Measurements from ENCODE around the gene PPP1R9A. TPM values are rescaled to one million over a fixed set of nuclear protein-coding genes. Genes with fewer than 3 reads are reported as not detected.

PPP1R9A gene
- total RNA-seq, 1 donor, result 0.45 TPM

DNA sequence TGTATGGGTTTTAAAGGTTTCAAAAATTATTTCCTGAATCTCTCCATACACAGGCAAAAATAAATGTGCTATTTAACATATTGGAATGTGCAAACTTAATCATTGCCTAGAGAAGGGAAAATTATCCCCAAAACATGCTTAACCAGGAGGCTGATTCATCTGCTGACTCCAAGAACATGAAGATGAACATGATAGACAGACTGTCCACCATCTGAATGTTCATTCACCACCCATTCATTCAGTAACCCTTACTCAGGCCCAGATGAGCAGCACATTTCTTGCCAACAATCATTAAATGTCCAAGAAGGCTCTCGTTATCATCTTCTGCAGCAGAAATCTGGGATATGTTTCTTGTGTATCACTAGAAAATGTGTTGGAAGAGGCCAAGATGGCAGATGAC, 110.6 kb downstream of the PPP1R9A start:
- TF ChIP-seq, protein P1, sequence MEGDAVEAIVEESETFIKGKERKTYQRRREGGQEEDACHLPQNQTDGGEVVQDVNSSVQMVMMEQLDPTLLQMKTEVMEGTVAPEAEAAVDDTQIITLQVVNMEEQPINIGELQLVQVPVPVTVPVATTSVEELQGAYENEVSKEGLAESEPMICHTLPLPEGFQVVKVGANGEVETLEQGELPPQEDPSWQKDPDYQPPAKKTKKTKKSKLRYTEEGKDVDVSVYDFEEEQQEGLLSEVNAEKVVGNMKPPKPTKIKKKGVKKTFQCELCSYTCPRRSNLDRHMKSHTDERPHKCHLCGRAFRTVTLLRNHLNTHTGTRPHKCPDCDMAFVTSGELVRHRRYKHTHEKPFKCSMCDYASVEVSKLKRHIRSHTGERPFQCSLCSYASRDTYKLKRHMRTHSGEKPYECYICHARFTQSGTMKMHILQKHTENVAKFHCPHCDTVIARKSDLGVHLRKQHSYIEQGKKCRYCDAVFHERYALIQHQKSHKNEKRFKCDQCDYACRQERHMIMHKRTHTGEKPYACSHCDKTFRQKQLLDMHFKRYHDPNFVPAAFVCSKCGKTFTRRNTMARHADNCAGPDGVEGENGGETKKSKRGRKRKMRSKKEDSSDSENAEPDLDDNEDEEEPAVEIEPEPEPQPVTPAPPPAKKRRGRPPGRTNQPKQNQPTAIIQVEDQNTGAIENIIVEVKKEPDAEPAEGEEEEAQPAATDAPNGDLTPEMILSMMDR (IDR thresholded peaks at IDR 0.05; ENCODE audit: insufficient read depth, low read length), result no peak
- no peak for DNase-seq (ENCODE audit: low read depth)

GRCh38 chr7:95026018-95026417, 118.6 kb downstream of the PPP1R9A start:
- H3K4me3 ChIP-seq (ENCODE audit: low read depth, low read length), result no peak overlapping the region
- no peak for DNase-seq (ENCODE audit: low read depth)
- TF ChIP-seq, protein P1 (IDR thresholded peaks at IDR 0.05; ENCODE audit: insufficient read depth, low read length), result no peak

More for the DNA sequence above, 110.6 kb downstream of the PPP1R9A start:
- no peak overlapping the region for H3K4me3 ChIP-seq (ENCODE audit: low read depth, low read length)

DNA sequence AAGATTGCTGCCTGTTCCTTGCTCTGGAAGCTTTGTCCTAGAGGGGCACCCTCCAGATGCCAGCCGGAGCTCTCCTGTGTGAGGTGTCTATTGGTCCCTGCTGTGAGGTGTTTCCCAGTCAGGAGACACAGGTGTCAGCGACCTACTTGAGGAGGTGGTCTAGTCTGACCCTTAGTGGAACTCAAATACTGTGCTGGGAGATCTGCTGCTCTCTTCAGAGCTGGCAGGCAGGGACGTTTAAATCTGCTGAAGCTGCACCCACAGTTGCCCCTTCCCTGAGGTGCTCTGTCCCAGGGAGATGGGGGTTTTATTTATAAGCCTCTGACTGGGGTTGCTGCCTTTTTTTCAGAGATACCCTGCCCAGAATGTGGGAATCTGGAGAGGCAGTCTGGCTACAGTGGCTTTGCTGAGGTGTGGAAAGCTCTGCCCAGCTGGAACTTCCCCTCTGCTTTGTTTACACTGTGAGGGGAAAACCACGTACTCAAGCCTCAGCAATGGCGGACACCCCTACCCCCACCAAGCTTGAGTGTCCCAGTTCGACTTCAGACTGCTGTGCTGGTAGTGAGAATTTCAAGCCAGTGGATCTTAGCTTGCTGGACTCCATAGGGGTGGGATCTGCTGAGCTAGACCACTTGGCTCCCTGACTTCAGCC, 119.2 kb downstream of the PPP1R9A start:
- TF ChIP-seq, protein P1 (IDR thresholded peaks at IDR 0.05; ENCODE audit: insufficient read depth, low read length), result no peak
- H3K4me3 ChIP-seq (ENCODE audit: low read depth, low read length), result no peak overlapping the region

GRCh38 chr7:95027234-95027872, 120.0 kb downstream of the PPP1R9A start:
- no peak for DNase-seq (ENCODE audit: low read depth)
- TF ChIP-seq, protein P1 (IDR thresholded peaks at IDR 0.05; ENCODE audit: insufficient read depth, low read length), result no peak
- no peak overlapping the region for H3K4me3 ChIP-seq (ENCODE audit: low read depth, low read length)

More for the DNA sequence above, 119.2 kb downstream of the PPP1R9A start:
- no peak for DNase-seq (ENCODE audit: low read depth)

- no peak for DNase-seq (ENCODE audit: low read depth)
- TF ChIP-seq, protein P1 (IDR thresholded peaks at IDR 0.05; ENCODE audit: insufficient read depth, low read length), result no peak
- H3K4me3 ChIP-seq (ENCODE audit: low read depth, low read length), result no peak overlapping the region
Observed at GRCh38 chr7:95028683-95029082, 121.3 kb downstream of the PPP1R9A start.

GRCh38 chr7:95035295-95035694, 127.9 kb downstream of the PPP1R9A start:
- DNase-seq (ENCODE audit: low read depth), result no peak
- no peak overlapping the region for H3K4me3 ChIP-seq (ENCODE audit: low read depth, low read length)
- TF ChIP-seq, protein P1 (IDR thresholded peaks at IDR 0.05; ENCODE audit: insufficient read depth, low read length), result no peak

Data from fibroblast of the aortic adventitia (primary cell).